Activated naive CD4-positive, alpha-beta T cell treated with Interleukin-2 at 50 U/mL for 16 hours (primary cell): ENCODE results near the gene MRPL52.
"Not testable (repeated sequence)": the region's sequence is repeated elsewhere in the genome, so short reads cannot be mapped to it uniquely, and the experiment has no call there.

Experiments
- DNase-seq: peaks from one replicate; pipeline ENCODE4 v3.0.0-alpha.2; 2020

Gene MRPL52

GRCh38 chr14:22854963-22855724 is 25.5 kb downstream of the MRPL52 start:
- DNase-seq = no peak

- DNase-seq = no peak
Measured at GRCh38 chr14:22856428-22856827, 26.7 kb downstream of the MRPL52 start.

GRCh38 chr14:22860377-22860776 is 30.7 kb downstream of the MRPL52 start:
- not testable (repeated sequence) for DNase-seq

GRCh38 chr14:22861651-22862050 is 32.0 kb downstream of the MRPL52 start:
- DNase-seq = no peak

GRCh38 chr14:22864979-22865378 is 35.3 kb downstream of the MRPL52 start:
- DNase-seq = no peak

GRCh38 chr14:22865424-22866405 is 36.0 kb downstream of the MRPL52 start:
- no peak for DNase-seq

- DNase-seq = no peak
Measured at GRCh38 chr14:22866874-22867273, 37.2 kb downstream of the MRPL52 start.

GRCh38 chr14:22870811-22871223 is 41.1 kb downstream of the MRPL52 start:
- DNase-seq = no peak

- peak; percentile 81 for DNase-seq
Measured at GRCh38 chr14:22871224-22872032, 41.7 kb downstream of the MRPL52 start, which contains the start of gene LRP10. TSS of gene LRP10 (plus strand) at chr14:22871740. CDS start at chr14:22872304, 564 bp downstream.

GRCh38 chr14:22872033-22872832 is 42.5 kb downstream of the MRPL52 start:
- peak; percentile 77 for DNase-seq

GRCh38 chr14:22872833-22873520 is 43.3 kb downstream of the MRPL52 start:
- no peak for DNase-seq

GRCh38 chr14:22875003-22875747 is 45.5 kb downstream of the MRPL52 start:
- DNase-seq = no peak

- DNase-seq = no peak
Measured at GRCh38 chr14:22875748-22876319, 46.1 kb downstream of the MRPL52 start.

GRCh38 chr14:22877000-22877501 is 47.4 kb downstream of the MRPL52 start:
- DNase-seq = no peak

- no peak for DNase-seq
Measured at GRCh38 chr14:22878271-22879246, 48.9 kb downstream of the MRPL52 start.

- no peak for DNase-seq
Measured at GRCh38 chr14:22882064-22882463, 52.4 kb downstream of the MRPL52 start.

- peak; percentile 30 for DNase-seq
Measured at GRCh38 chr14:22882529-22883172, 53.0 kb downstream of the MRPL52 start.
